Measurements from ENCODE around the gene SYT13. TPM values are rescaled to one million over a fixed set of nuclear protein-coding genes. Genes with fewer than 3 reads are reported as not detected.

SYT13 gene
- total RNA-seq, 1 experiment from 2014 or later: not detected

DNA sequence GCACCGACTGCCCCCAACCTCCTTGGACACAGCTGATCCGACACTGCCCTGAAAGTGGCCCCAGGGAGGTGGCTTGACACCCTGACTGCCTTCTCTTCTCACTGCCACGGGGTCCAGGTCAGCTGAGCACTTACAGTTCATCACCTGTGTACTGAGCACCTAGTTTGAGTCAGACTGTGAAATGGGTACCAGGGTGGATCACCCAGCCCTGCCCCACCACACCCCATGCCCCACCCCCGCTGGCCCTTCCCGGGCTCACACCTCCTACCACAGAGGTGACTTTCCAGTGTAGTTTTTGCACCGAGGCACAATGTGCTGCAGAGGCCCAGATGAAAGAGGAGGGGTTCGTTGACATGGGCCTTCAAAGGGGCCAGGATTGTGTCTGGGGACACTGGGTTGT lies 80.2 kb downstream of the SYT13 start:
- H3K4me1 ChIP-seq (replicated peaks; ENCODE audit: insufficient read depth): no peaks in the 10 kb centered on the region
- POLR2A ChIA-PET (ENCODE audit: unreplicated experiment): no interaction called here
- no peak overlapping the region for H3K4me2 ChIP-seq
- no peak for DNase-seq
- BruUV-seq (replicated peaks): no TSS peak
- H3K27me3 ChIP-seq (ENCODE audit: insufficient read depth, low read depth): peaks cover 24% of the 10 kb centered on the region
- H3K9me2 ChIP-seq (ENCODE audit: insufficient read depth): no peaks in the 10 kb centered on the region
- intact Hi-C loops (cut with micrococcal nuclease; ENCODE audit: unreplicated experiment): no loop called here
- peaks cover 4% of the 10 kb centered on the region; the same call in 1 of the 2 replicates for H3K9me3 ChIP-seq (ENCODE audit: insufficient read depth, low read depth)
- no peak overlapping the region for H3K27ac ChIP-seq
- H3F3A ChIP-seq (ENCODE audit: insufficient read depth, low read depth): no peaks in the 10 kb centered on the region
- no peak for TF ChIP-seq EZH2 (IDR thresholded peaks at IDR 0.05; ENCODE audit: low read depth)
- TF ChIP-seq, protein P1, sequence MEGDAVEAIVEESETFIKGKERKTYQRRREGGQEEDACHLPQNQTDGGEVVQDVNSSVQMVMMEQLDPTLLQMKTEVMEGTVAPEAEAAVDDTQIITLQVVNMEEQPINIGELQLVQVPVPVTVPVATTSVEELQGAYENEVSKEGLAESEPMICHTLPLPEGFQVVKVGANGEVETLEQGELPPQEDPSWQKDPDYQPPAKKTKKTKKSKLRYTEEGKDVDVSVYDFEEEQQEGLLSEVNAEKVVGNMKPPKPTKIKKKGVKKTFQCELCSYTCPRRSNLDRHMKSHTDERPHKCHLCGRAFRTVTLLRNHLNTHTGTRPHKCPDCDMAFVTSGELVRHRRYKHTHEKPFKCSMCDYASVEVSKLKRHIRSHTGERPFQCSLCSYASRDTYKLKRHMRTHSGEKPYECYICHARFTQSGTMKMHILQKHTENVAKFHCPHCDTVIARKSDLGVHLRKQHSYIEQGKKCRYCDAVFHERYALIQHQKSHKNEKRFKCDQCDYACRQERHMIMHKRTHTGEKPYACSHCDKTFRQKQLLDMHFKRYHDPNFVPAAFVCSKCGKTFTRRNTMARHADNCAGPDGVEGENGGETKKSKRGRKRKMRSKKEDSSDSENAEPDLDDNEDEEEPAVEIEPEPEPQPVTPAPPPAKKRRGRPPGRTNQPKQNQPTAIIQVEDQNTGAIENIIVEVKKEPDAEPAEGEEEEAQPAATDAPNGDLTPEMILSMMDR (conservative IDR thresholded peaks at IDR 0.05): no peak
- H2AFZ ChIP-seq: no peak overlapping the region
- H3K36me3 ChIP-seq (ENCODE audit: low read depth): no peaks in the 10 kb centered on the region
- no peak overlapping the region for H3K4me3 ChIP-seq
- H3K79me2 ChIP-seq (ENCODE audit: low read depth): no peaks in the 10 kb centered on the region
- CTCF ChIA-PET: no interaction called here
- no peaks in the 10 kb centered on the region for H4K20me1 ChIP-seq (ENCODE audit: insufficient read depth)

DNA sequence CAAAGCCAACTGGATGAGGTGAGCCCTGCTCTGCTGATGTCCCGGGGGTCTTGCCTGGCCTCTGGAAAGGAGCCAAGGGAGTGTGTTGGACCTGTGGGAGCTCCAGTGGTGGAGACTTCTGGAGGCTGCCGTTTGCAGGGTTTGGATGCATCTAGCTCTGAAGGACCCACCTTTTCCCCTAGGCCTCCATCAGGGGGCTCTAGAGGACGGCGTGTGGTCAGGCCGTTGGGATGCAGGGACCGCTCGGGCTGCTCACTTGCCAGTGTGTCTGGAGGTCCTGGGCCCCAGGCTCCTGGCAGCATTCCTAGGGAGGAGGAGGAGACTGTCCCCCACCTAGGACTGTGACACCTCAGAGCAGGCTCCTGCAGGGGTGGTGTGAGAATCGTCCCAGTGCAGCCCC lies 81.4 kb downstream of the SYT13 start:
- H2AFZ ChIP-seq: no peak overlapping the region
- ChIA-PET POLR2A (ENCODE audit: unreplicated experiment) (no interaction called here), CTCF (no interaction called here)
- no peaks in the 10 kb centered on the region for H3K9me2 ChIP-seq (ENCODE audit: insufficient read depth)
- peaks cover 4% of the 10 kb centered on the region; the same call in 1 of the 2 replicates for H3K9me3 ChIP-seq (ENCODE audit: insufficient read depth, low read depth)
- H4K20me1 ChIP-seq (ENCODE audit: insufficient read depth): no peaks in the 10 kb centered on the region
- H3K4me3 ChIP-seq: no peak overlapping the region
- BruUV-seq (replicated peaks): no TSS peak
- H3K27me3 ChIP-seq (ENCODE audit: insufficient read depth, low read depth): peaks cover 15% of the 10 kb centered on the region; the same call in 1 of the 2 replicates
- H3F3A ChIP-seq (ENCODE audit: insufficient read depth, low read depth): no peaks in the 10 kb centered on the region
- H3K27ac ChIP-seq: no peak overlapping the region
- no peaks in the 10 kb centered on the region for H3K4me1 ChIP-seq (replicated peaks; ENCODE audit: insufficient read depth)
- H3K79me2 ChIP-seq (ENCODE audit: low read depth): no peaks in the 10 kb centered on the region
- H3K36me3 ChIP-seq (ENCODE audit: low read depth): no peaks in the 10 kb centered on the region
- DNase-seq: no peak
- H3K4me2 ChIP-seq: no peak overlapping the region
- TF ChIP-seq, protein P1 (conservative IDR thresholded peaks at IDR 0.05): no peak
- no peak for TF ChIP-seq EZH2 (IDR thresholded peaks at IDR 0.05; ENCODE audit: low read depth)
- intact Hi-C loops (cut with micrococcal nuclease; ENCODE audit: unreplicated experiment): no loop called here

DNA sequence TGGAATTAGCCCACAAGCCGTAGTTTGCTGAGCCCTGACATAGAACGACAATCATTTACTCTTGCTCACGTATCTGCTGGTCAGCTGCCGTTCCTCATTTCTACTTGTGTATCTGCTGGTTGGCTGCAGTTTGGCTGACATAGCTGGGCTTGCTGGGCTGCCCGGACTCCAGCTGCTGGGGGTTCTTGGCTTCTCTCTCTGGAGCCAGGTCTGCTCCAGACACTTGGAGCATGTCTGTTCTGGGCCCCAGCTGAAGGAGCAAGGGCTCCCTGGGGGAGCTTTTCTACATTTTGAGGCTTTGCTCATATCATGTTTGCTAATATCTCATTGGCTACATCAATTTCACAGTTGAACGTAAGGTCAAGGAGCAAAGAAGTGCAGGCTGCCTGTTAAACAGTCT lies 92.4 kb downstream of the SYT13 start:
- POLR2A ChIA-PET (ENCODE audit: unreplicated experiment): no interaction called here
- CTCF ChIA-PET: no interaction called here

More for the DNA sequence above, 92.4 kb downstream of the SYT13 start:
- Histone ChIP-seq H2AFZ (no peak overlapping the region), H3K4me3 (no peak overlapping the region), H3K9me3 (ENCODE audit: insufficient read depth, low read depth) (no peaks in the 10 kb centered on the region), H3K4me1 (replicated peaks; ENCODE audit: insufficient read depth) (no peaks in the 10 kb centered on the region), H3K27me3 (ENCODE audit: insufficient read depth, low read depth) (peaks cover 15% of the 10 kb centered on the region), H4K20me1 (ENCODE audit: insufficient read depth) (no peaks in the 10 kb centered on the region), H3K27ac (no peak overlapping the region), H3F3A (ENCODE audit: insufficient read depth, low read depth) (no peaks in the 10 kb centered on the region), H3K36me3 (ENCODE audit: low read depth) (no peaks in the 10 kb centered on the region), H3K4me2 (no peak overlapping the region), H3K79me2 (ENCODE audit: low read depth) (no peaks in the 10 kb centered on the region), H3K9me2 (ENCODE audit: insufficient read depth) (no peaks in the 10 kb centered on the region)
- DNase-seq: no peak
- TF ChIP-seq, protein P1 (conservative IDR thresholded peaks at IDR 0.05): no peak
- no peak for TF ChIP-seq EZH2 (IDR thresholded peaks at IDR 0.05; ENCODE audit: low read depth)
- intact Hi-C loops (cut with micrococcal nuclease; ENCODE audit: unreplicated experiment): no loop called here
- no TSS peak for BruUV-seq (replicated peaks)

Other genes with a start within 250 kb of the SYT13 start
- 10.7 and 12.1 TPM in 2 replicates for gene PRDM11, start 139.7 kb downstream of the SYT13 start, total RNA-seq (2021)

Data from PC-9 (cell line).